Keratinocyte (primary cell): Measurements from ENCODE around the gene GRK1. TPM values are rescaled to one million over a fixed set of nuclear protein-coding genes. Genes with fewer than 3 reads are reported as not detected.

Source experiments
- DNase-seq: peaks from one replicate; pipeline ENCODE4 v3.0.0-alpha.2; 2011; ENCODE audit warnings: low read depth, missing footprints, low spot score
- FAIRE-seq: peaks from 2 replicates; lab custom pipeline; 2011; peaks lifted over from hg19 to GRCh38; lab: Jason Lieb, UNC
- H2AFZ ChIP-seq: 2 replicates; pipeline ENCODE4 v1.6.0; 2012; ENCODE audit warnings: low read length, control low read depth, inconsistent platforms; ENCODE audit not compliant: control insufficient read depth
- H3K27ac ChIP-seq: 2 replicates; pipeline ENCODE4 v1.5.1; 2011; ENCODE audit warnings: low read length; ENCODE audit not compliant: control insufficient read depth, insufficient read depth
- H3K27me3 ChIP-seq: 3 replicates; pipeline ENCODE4 v1.6.0; 2011; ENCODE audit warnings: low read length; ENCODE audit not compliant: control insufficient read depth, insufficient read depth; ENCODE audit errors: extremely low read depth
- H3K36me3 ChIP-seq, 2 experiments: 2 replicates in 1 of 2; 3 replicates in 1 of 2; pipeline ENCODE4 v1.5.1; 2011; ENCODE audit warnings: low read length in 2 of 2, mild to moderate bottlenecking in 1 of 2; ENCODE audit not compliant: control insufficient read depth in 2 of 2, insufficient read depth in 2 of 2; ENCODE audit errors: extremely low read depth in 1 of 2
- H3K4me1 ChIP-seq: 3 replicates; pipeline ENCODE4 v1.5.1; 2011; ENCODE audit warnings: low read length; ENCODE audit not compliant: control insufficient read depth, insufficient read depth; ENCODE audit errors: extremely low read depth
- H3K4me2 ChIP-seq: 3 replicates; pipeline ENCODE4 v1.6.0; 2011; ENCODE audit warnings: low read depth, low read length; ENCODE audit not compliant: control insufficient read depth, insufficient read depth; ENCODE audit errors: extremely low read depth
- H3K4me3 ChIP-seq, 3 experiments: fragments of 200-600 bp in 1 of 3; sonication (generic) in 1 of 3; 2 replicates in 2 of 3; 3 replicates in 1 of 3; pipeline ENCODE4 v1.5.1; 2011 to 2016; ENCODE audit warnings: low read length in 3 of 3, mild to moderate bottlenecking in 3 of 3, control low read depth in 2 of 3, inconsistent platforms in 1 of 3, low read depth in 1 of 3, mixed read lengths in 1 of 3, mixed run types in 1 of 3, moderate library complexity in 1 of 3; ENCODE audit not compliant: control insufficient read depth in 2 of 3, insufficient read depth in 2 of 3; ENCODE audit errors: extremely low read depth in 1 of 3
- H3K79me2 ChIP-seq: 2 replicates; pipeline ENCODE4 v1.6.0; 2012; ENCODE audit warnings: low read length; ENCODE audit not compliant: control insufficient read depth, insufficient read depth
- H3K9ac ChIP-seq: 3 replicates; pipeline ENCODE4 v1.6.0; 2011; ENCODE audit warnings: low read length; ENCODE audit not compliant: control insufficient read depth, insufficient read depth; ENCODE audit errors: extremely low read depth
- H3K9me1 ChIP-seq: 3 replicates; pipeline ENCODE4 v1.6.0; 2011; ENCODE audit warnings: low read length; ENCODE audit not compliant: control insufficient read depth, insufficient read depth; ENCODE audit errors: extremely low read depth
- H3K9me3 ChIP-seq: 2 replicates; pipeline ENCODE4 v1.5.1; 2012; ENCODE audit warnings: low read depth, low read length; ENCODE audit not compliant: control insufficient read depth
- H4K20me1 ChIP-seq: 3 replicates; pipeline ENCODE4 v1.6.0; 2011; ENCODE audit warnings: low read length; ENCODE audit not compliant: control insufficient read depth, insufficient read depth; ENCODE audit errors: extremely low read depth
- EZH2 ChIP-seq: IDR thresholded peaks from one replicate; pipeline ENCODE4 v1.6.1; 2012; ENCODE audit warnings: inconsistent platforms, mild to moderate bottlenecking, low read length, moderate library complexity
- dilution Hi-C: fragments of 300-500 bp; cut with MboI; formaldehyde crosslinking; loops from one replicate; pipeline ENCODE4 v1.7.0; 2020; ENCODE audit warnings: low sequenced_read_pairs; ENCODE audit not compliant: extremely low pct_ligation_motif_present
- polyA plus RNA-seq, 5 experiments: library from polyadenylated mRNA; depleted of rRNA in 3 of 5; stranded (reverse) in 3 of 5; stranded (forward) in 1 of 5; unstranded in 1 of 5; fragments of >200 nt; gene quantifications; 1 replicate in 1 of 5; 2 replicates in 3 of 5; 3 replicates in 1 of 5; pipeline versions ENCODE4 v1.2.1 to v1.2.3, GENCODE V29; 2011 to 2012; ENCODE audit warnings: missing spikeins in 2 of 5, low read depth in 1 of 5, low replicate concordance in 1 of 5
- TF ChIP-seq, protein P1 (sequence below), 3 experiments: IDR thresholded peaks in 1 of 3; conservative IDR thresholded peaks in 1 of 3; optimal IDR thresholded peaks in 1 of 3; 2 replicates in 2 of 3; 3 replicates in 1 of 3; pipeline versions ENCODE3 to v1.5.1; 2011; ENCODE audit warnings: low read length in 3 of 3, mild to moderate bottlenecking in 3 of 3, moderate library complexity in 2 of 3, control low read depth in 1 of 3, inconsistent platforms in 1 of 3; ENCODE audit not compliant: insufficient read depth in 2 of 3; ENCODE audit errors: extremely low read depth in 1 of 3

The GRK1 gene
- polyA plus RNA-seq, 1 donor (not counting 4 experiments of a cell fraction or from before 2014, with no cell fraction given): not detected

DNA sequence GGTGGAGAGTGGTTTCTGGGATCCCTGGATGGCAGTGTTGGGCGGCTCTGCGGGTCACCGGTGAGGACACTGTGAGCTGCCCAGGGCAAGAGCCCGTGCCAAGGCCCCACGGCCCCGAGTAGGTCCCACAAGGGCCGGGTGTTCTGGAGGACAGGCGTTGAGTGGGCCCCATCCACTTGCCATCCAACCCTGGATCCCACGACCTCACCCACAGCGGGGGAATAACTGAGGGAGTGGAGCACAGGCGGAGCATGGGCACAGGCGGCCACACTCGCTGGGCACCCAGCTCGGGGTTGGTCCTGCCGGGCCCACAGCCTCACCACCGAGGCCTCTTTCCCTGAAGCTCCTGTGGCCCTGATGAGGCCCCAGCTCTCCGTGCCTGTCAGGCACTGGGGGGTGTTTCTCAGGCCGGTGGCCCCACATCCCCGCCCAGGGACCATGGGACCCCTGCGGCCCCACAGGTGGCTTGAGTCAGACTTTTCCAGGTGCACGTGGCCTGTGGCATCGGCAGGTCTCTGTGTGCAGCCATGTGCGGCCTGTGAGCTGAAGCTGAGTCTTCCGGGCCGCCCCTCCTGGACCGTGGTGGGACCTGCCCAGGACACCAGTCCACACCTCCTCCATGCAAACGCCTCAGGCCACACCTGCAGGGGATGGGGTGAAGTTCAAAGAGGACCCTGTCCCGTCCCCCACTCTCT, 108.6 kb downstream of the GRK1 start:
- Histone ChIP-seq H2AFZ (no peak overlapping the region), H3K4me1 (peaks cover 10% of the 10 kb centered on the region), H3K9me3 (no peaks in the 10 kb centered on the region), H3K9ac (no peak overlapping the region), H3K36me3 (no peaks in the 10 kb centered on the region), H3K27ac (no peak overlapping the region), H3K4me3 (no peak overlapping the region), H3K27me3 (peaks cover 17% of the 10 kb centered on the region), H4K20me1 (no peaks in the 10 kb centered on the region), H3K4me2 (no peak overlapping the region), H3K9me1 (no peaks in the 10 kb centered on the region), H3K79me2 (no peaks in the 10 kb centered on the region)
- FAIRE-seq (no peak), DNase-seq (no peak)
- dilution Hi-C loops: no loop called here
- TF ChIP-seq EZH2: no peak
- TF ChIP-seq, protein P1, sequence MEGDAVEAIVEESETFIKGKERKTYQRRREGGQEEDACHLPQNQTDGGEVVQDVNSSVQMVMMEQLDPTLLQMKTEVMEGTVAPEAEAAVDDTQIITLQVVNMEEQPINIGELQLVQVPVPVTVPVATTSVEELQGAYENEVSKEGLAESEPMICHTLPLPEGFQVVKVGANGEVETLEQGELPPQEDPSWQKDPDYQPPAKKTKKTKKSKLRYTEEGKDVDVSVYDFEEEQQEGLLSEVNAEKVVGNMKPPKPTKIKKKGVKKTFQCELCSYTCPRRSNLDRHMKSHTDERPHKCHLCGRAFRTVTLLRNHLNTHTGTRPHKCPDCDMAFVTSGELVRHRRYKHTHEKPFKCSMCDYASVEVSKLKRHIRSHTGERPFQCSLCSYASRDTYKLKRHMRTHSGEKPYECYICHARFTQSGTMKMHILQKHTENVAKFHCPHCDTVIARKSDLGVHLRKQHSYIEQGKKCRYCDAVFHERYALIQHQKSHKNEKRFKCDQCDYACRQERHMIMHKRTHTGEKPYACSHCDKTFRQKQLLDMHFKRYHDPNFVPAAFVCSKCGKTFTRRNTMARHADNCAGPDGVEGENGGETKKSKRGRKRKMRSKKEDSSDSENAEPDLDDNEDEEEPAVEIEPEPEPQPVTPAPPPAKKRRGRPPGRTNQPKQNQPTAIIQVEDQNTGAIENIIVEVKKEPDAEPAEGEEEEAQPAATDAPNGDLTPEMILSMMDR (optimal IDR thresholded peaks at IDR 0.05 in 1 of 3, IDR thresholded peaks at IDR 0.05 in 1 of 3, conservative IDR thresholded peaks at IDR 0.05 in 1 of 3; ENCODE audit: extremely low read depth in 1 of 3, insufficient read depth in 2 of 3, low read length in 3 of 3): no peak

DNA sequence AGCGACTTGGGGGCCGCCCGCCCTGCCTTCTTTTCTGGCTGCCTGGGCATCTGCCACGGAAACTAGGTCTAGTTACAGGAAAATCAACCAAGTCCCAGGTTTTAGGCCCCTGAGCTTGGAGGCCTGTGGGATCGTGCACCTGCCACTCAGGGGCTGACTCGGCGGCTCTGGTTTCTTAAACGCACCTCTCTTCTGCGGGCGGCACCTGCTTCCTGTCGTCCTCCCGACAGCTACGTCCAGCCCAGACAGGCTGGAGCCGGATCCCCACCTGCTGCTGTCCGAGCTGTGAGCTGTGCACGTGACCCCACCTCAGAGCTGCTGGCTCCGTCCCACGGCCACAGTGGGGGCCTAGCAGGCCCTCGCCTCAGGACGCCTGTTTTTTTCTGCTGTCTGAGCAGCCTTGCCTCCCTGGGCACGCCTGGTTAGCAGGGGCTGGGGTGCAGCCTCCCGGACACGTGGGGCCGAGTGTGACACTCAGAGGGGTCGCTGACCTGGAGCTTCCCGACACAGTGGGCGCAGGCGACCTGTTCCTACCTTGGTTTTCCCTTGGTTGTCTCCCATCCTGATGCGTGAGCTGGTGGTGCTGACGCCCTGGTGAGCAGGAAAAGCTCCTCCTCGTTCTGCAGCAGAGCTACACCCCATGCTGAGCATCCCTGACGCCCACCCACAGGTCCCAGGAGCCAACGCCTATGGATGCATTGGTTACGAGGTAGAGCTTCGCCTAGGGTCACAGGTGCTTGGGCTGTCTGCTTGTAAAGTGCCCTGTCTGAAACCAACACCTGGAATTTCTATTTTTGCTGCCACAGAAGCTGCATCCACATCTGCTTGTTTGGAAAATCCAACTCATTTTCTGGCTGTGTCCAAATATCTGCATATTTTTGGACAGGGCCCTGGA, 109.5 kb downstream of the GRK1 start:
- Histone ChIP-seq H3K36me3 (no peaks in the 10 kb centered on the region), H3K4me1 (peaks cover 13% of the 10 kb centered on the region), H3K4me3 (no peak overlapping the region), H3K4me2 (no peak overlapping the region), H3K9me1 (no peaks in the 10 kb centered on the region), H3K9me3 (no peaks in the 10 kb centered on the region), H3K79me2 (no peaks in the 10 kb centered on the region), H3K27ac (no peak overlapping the region), H2AFZ (no peak overlapping the region), H3K27me3 (peaks cover 17% of the 10 kb centered on the region), H3K9ac (no peak overlapping the region), H4K20me1 (no peaks in the 10 kb centered on the region)
- DNase-seq: no peak
- no peak for FAIRE-seq
- TF ChIP-seq, protein P1 (optimal IDR thresholded peaks at IDR 0.05 in 1 of 3, IDR thresholded peaks at IDR 0.05 in 1 of 3, conservative IDR thresholded peaks at IDR 0.05 in 1 of 3; ENCODE audit: extremely low read depth in 1 of 3, insufficient read depth in 2 of 3, low read length in 3 of 3): no peak
- dilution Hi-C loops: no loop called here
